HG03469 (cell line): Measurements from ENCODE around the gene NCLN.
"Not testable (repeated sequence)": the region's sequence is repeated elsewhere in the genome, so short reads cannot be mapped to it uniquely, and the experiment has no call there.

Source experiments
- ATAC-seq: cut with Tn5 transposase; IDR thresholded peaks from one replicate; pipeline ENCODE4 v1.9.1; 2021; ENCODE audit warnings: mild to moderate bottlenecking, moderate library complexity, moderate number of reproducible peaks; ENCODE audit not compliant: unreplicated experiment

Gene NCLN

GRCh38 chr19:3154957-3155736 lies 30.6 kb upstream of the NCLN start:
- no peak for ATAC-seq

- ATAC-seq: no peak
Observed at GRCh38 chr19:3157096-3157845, 28.5 kb upstream of the NCLN start.

GRCh38 chr19:3159565-3159964 lies 26.2 kb upstream of the NCLN start:
- no peak for ATAC-seq

GRCh38 chr19:3160219-3160618 lies 25.5 kb upstream of the NCLN start:
- no peak for ATAC-seq

- ATAC-seq: no peak
Observed at GRCh38 chr19:3161453-3161852, 24.3 kb upstream of the NCLN start.

- no peak for ATAC-seq
Observed at GRCh38 chr19:3162418-3163229, 23.1 kb upstream of the NCLN start.

- no peak for ATAC-seq
Observed at GRCh38 chr19:3163230-3163886, 22.4 kb upstream of the NCLN start.

GRCh38 chr19:3163943-3164342 lies 21.8 kb upstream of the NCLN start:
- no peak for ATAC-seq

GRCh38 chr19:3167533-3168272 lies 18.0 kb upstream of the NCLN start:
- no peak for ATAC-seq

GRCh38 chr19:3171894-3172672 lies 13.6 kb upstream of the NCLN start:
- no peak for ATAC-seq

GRCh38 chr19:3172673-3173000 lies 13.1 kb upstream of the NCLN start:
- ATAC-seq: not testable (repeated sequence)

- ATAC-seq: no peak
Observed at GRCh38 chr19:3175781-3176714, 9.7 kb upstream of the NCLN start.

- ATAC-seq: no peak
Observed at GRCh38 chr19:3176715-3177501, 8.8 kb upstream of the NCLN start.

- ATAC-seq: no peak
Observed at GRCh38 chr19:3178377-3178972, 7.3 kb upstream of the NCLN start, which contains the start of gene S1PR4. Gene S1PR4 (plus strand): TSS chr19:3178769. CDS start chr19:3178793, 24 bp downstream.

- ATAC-seq: no peak
Observed at GRCh38 chr19:3178973-3179738, 6.6 kb upstream of the NCLN start.

- ATAC-seq: no peak
Observed at GRCh38 chr19:3179739-3180293, 5.9 kb upstream of the NCLN start.
